ENCODE results near the gene OR9K2.

DNA sequence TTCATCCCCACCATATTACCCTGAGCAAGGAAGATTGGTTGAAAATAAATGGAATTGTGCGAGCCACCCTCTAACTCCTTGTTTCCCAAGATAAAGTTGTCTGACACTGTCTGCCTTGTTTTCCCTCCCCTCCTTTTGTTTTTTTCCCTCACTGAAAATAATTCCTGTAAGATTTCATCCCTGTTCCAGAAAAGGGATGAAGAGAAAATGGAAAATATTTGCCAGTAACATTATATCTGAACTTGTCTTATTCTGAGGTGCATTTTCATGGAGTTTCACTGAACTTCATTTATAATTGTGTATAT is 17.3 kb downstream of the OR9K2 start:
- no peak for TF ChIP-seq POLR2A (IDR thresholded peaks at IDR 0.05)
- TF ChIP-seq, protein P1, sequence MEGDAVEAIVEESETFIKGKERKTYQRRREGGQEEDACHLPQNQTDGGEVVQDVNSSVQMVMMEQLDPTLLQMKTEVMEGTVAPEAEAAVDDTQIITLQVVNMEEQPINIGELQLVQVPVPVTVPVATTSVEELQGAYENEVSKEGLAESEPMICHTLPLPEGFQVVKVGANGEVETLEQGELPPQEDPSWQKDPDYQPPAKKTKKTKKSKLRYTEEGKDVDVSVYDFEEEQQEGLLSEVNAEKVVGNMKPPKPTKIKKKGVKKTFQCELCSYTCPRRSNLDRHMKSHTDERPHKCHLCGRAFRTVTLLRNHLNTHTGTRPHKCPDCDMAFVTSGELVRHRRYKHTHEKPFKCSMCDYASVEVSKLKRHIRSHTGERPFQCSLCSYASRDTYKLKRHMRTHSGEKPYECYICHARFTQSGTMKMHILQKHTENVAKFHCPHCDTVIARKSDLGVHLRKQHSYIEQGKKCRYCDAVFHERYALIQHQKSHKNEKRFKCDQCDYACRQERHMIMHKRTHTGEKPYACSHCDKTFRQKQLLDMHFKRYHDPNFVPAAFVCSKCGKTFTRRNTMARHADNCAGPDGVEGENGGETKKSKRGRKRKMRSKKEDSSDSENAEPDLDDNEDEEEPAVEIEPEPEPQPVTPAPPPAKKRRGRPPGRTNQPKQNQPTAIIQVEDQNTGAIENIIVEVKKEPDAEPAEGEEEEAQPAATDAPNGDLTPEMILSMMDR (IDR thresholded peaks at IDR 0.05), result no peak

All from testis (tissue), 2 donors.